Airway epithelial cell (primary cell): ENCODE data around the gene RPL13. TPM values are rescaled to one million over a fixed set of nuclear protein-coding genes. Genes with fewer than 3 reads are reported as not detected.

Experiments
- total RNA-seq: library from RNA; depleted of rRNA; stranded (reverse); fragments of >200 nt; gene quantifications from 2 replicates; pipeline ENCODE4 v1.2.3, GENCODE V29; 2015

Gene RPL13
- 6,182 and 10,475 TPM in 2 replicates for total RNA-seq

DNA sequence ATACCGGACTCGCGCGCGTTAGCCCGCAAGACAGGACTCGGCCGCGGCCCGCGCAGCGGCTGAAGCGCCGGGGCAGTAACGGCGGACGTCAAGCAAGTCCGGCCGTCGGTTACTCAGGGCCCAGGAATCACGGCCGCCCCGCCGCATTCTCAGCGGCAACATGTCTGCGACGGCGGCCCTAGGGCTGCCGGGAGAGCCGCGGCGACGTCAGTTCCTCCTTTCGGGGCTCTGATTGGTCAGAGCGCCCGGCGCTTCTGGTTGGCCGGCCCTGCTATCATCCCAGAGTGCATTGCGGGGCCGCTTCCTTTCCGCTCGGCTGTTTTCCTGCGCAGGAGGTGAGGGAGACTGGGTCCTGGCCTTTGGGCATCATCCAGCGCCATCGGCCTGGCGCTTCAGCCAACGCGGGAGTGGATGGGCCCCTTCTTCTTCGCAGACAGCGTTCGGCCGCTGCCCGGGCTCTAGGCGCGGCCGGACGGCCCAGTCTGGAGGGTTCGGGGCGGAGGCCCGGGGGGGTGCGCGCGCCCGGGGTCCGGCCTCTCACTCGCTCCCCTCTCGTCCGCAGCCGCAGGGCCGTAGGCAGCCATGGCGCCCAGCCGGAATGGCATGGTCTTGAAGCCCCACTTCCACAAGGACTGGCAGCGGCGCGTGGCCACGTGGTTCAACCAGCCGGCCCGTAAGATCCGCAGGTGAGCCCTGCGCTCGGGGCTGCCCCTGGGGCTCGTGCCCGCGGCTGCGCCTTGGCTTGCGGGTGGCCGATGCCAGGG is at the start of gene RPL13:
Gene RPL13 (plus strand): TSS at position 305 of the 764 bp plus-strand sequence. CDS start 278 bp downstream, at position 583.

DNA sequence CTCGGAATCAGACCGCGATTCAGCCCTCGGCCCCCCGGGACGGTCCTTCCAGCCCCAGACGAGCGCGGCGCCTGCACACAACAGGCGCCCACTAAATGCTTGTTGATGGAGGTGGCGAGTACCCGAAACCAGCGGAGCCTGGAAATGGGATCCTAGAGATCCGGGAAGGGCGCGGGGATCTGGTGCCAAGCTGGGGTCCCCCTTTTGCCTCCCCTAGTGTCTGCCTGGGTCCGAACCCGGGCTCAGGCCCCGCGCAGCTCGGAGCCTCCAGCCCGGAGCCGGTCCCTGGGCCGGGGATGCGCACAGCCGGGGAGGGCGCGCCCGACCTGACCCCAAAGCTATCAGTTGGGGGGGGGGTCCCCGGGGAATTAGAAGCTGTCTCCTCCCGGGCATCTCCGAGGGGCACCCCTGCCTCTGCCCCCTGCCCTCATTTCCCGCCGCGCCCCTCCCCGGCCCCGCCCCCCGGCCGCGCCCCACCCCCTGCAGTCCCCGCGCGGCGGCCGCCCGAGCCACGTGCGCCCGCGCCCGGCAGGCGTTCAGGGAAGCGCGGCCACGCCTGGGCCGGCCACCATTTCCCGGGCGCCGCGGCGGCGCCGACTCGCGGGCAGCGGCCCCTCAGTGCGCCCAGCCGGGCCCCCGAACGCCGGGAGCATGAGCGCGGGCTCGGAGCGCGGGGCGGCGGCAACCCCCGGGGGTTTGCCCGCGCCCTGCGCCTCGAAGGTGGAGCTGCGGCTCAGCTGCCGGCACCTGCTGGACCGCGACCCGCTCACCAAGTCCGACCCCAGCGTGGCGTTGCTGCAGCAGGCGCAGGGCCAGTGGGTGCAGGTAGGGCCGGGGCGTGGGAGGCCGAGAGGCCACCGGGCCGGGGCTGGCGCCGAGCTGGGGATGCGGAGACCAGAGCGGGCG is 15.0 kb downstream of the RPL13 start, which contains the start of gene CPNE7:
Gene CPNE7 (plus strand): TSS at position 512 of the 906 bp plus-strand sequence. CDS start 140 bp downstream, at position 652.

DNA sequence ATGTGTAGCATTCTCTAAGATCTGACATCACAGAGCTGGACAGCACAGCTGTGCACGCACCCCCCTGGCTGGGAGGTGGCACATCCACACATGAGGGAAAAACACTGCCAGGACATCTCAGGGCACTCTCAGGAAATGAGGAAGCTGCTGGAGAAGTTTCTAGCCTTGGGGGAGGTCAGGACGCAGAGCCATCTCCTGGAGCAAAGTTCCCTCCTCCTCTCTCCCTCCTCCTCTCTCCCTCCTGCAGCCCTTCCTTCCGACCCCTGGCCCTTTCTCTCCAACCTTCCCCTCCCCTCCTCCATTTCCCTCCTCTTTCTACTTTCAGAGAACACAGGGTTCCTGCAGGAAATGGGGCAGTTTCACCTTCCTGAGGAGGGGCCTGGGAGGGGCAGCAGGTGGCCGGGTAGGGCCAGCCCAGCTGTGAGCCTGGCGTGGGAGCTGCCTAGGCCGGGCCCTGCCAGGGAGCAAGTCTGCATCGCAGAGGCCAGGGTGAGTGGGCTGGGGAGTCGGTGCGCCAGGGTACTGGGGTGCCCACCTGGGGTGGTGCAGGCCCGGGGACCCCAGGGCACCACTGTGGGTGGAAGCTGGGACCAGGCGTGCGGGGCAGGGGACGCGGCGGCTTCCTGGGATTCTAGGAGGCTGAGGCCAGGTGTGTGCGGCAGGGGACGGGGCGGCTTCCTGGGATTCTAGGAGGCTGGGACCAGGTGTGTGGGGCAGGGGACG is 52.9 kb downstream of the RPL13 start, which contains the start of gene DPEP1:
Gene DPEP1 (plus strand): TSS at position 412 of the 723 bp plus-strand sequence. CDS start 16,769 bp downstream, outside the sequence.

Other genes with a start within 250 kb of the RPL13 start
- gene ANKRD11, start 70.1 kb upstream of the RPL13 start, total RNA-seq = 48.1 and 50.6 TPM in 2 replicates
- 70.1 and 84.7 TPM in 2 replicates for gene SPG7, start 52.3 kb upstream of the RPL13 start, total RNA-seq
- gene CPNE7, start 15.1 kb downstream of the RPL13 start, total RNA-seq = 5.1 and 20.9 TPM in 2 replicates
- not detected in 2 replicates for gene DPEP1, start 53.0 kb downstream of the RPL13 start, total RNA-seq
- 126 and 154 TPM in 2 replicates for gene CHMP1A, start 97.0 kb downstream of the RPL13 start, total RNA-seq
- gene SPATA33, start 97.2 kb downstream of the RPL13 start, total RNA-seq = 4.0 and 6.3 TPM in 2 replicates
- gene CDK10, start 126.0 kb downstream of the RPL13 start, total RNA-seq = 29.1 and 30.2 TPM in 2 replicates
- 14.0 and 23.2 TPM in 2 replicates for gene SPATA2L, start 141.0 kb downstream of the RPL13 start, total RNA-seq
- 4.1 and 6.0 TPM in 2 replicates for gene VPS9D1, start 160.2 kb downstream of the RPL13 start, total RNA-seq
- 8.1 and 15.2 TPM in 2 replicates for gene ZNF276, start 160.9 kb downstream of the RPL13 start, total RNA-seq